IPS-18a (cell line): ENCODE data around the gene AHCTF1.
"Not testable (repeated sequence)": the region's sequence is repeated elsewhere in the genome, so short reads cannot be mapped to it uniquely, and the experiment has no call there.

Experiments used
- H3K27ac ChIP-seq: one replicate; pipeline ENCODE4 v1.5.1; 2013; ENCODE audit warnings: low read length
- H3K27me3 ChIP-seq: one replicate; pipeline ENCODE4 v1.6.1; 2013; ENCODE audit warnings: mild to moderate bottlenecking, low read length; ENCODE audit not compliant: control insufficient read depth, insufficient read depth
- H3K36me3 ChIP-seq: one replicate; pipeline ENCODE4 v1.6.1; 2013; ENCODE audit warnings: low read depth, low read length; ENCODE audit not compliant: control insufficient read depth
- H3K4me1 ChIP-seq: one replicate; pipeline ENCODE4 v1.6.1; 2013; ENCODE audit warnings: low read depth, low read length; ENCODE audit not compliant: control insufficient read depth
- H3K4me3 ChIP-seq: one replicate; pipeline ENCODE4 v1.5.1; 2013; ENCODE audit warnings: low read length
- H3K9ac ChIP-seq: one replicate; pipeline ENCODE4 v1.6.1; 2013; ENCODE audit warnings: mild to moderate bottlenecking, low read length, moderate library complexity
- H3K9me3 ChIP-seq: one replicate; pipeline ENCODE4 v1.6.1; 2013; ENCODE audit warnings: low read depth, low read length; ENCODE audit not compliant: control insufficient read depth

Gene AHCTF1

DNA sequence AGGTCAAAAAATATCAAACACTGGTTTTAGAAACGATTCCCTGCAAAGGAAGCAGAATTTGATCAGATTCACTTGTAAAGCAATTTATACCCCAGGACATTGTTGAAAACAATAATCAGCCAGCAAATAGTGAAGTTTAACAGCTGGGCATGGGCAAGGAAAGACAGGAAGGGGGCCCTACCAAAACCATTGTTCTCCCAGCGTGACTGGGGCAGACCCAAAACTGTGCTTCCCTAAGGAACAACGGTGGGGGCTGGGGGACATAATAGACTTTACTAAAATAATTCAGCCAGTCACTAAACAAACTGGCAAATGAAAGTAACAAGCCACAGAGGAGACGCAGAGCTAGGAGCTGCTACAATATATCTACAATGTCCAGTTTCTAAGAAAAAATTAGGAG, 100.2 kb downstream of the AHCTF1 start:
- Histone ChIP-seq H3K36me3 (no peaks in the 10 kb centered on the region), H3K9me3 (peaks cover 10% of the 10 kb centered on the region), H3K27me3 (no peaks in the 10 kb centered on the region), H3K4me1 (no peaks in the 10 kb centered on the region), H3K4me3 (no peak overlapping the region), H3K9ac (no peak overlapping the region), H3K27ac (no peak overlapping the region)

DNA sequence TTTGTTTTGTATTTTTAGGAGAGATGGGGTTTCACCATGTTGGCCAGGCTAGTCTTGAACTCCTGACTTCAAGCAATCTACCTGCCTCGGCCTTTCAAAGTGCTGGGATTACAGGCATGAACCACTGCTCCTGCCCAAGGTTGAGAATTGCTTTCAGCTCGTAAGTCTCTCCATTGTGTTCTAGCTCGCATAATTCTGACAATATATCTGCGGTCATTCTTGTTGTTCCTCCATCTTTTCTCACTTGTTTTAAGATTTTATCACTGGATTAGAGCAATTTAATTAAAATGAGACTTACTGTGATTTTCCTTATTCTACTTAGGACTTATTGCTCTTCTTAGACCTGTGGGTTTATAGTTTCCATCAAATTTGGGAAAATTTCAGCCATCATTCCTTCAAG, 102.9 kb downstream of the AHCTF1 start:
- peaks cover 10% of the 10 kb centered on the region for H3K9me3 ChIP-seq
- H3K9ac ChIP-seq, result no peak overlapping the region
- no peaks in the 10 kb centered on the region for H3K27me3 ChIP-seq
- H3K4me3 ChIP-seq, result no peak overlapping the region
- H3K27ac ChIP-seq, result no peak overlapping the region
- H3K4me1 ChIP-seq, result no peaks in the 10 kb centered on the region
- no peaks in the 10 kb centered on the region for H3K36me3 ChIP-seq

DNA sequence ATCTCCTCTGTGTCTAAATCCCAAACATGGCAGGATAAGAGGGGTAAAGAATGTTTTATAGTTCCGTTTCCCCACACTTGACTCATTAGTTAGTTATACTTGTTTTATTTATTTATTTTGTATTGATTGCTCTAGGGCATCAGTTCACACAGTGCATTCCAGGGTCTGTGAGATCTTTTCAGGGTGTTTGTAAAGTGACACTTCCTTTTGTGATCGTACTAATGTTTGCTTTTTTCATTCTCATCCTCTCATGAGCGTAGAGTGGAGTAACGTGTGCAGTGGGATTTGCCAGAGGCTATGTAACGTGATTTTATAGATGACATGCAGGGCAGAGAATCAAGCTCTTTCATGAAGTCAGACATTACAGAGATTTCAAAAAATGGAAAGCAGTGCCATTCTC, 104.4 kb downstream of the AHCTF1 start:
- Histone ChIP-seq H3K27me3 (no peaks in the 10 kb centered on the region), H3K9ac (no peak overlapping the region), H3K4me3 (no peak overlapping the region)

DNA sequence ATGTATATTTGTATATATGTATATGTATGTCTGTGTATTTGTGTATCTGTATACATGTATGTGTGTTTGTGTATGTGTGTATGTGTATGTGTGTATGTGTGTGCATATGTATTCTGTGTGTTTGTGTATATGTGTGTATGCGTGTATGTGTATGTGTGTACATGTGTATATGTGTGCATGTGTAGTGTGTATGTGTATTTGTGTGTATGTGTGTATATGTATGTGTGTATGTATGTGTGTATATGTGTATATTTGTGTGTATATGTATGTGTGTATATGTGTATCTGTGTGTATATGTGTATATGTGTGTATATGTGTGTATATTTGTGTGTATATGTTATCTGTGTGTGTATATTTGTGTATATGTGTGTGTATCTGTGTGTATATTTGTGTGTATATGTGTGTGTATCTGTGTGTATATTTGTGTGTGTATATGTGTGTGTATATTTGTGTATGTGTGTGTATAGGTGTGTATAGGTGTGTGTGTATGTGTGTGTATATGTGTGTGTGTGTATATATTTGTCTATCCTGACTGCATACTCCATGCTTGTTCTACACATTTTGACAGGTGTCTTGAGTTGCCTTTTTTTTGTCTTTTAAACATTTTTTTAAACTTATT, 106.1 kb downstream of the AHCTF1 start:
- Histone ChIP-seq H3K4me3 (no peak overlapping the region), H3K27me3 (no peaks in the 10 kb centered on the region), H3K9me3 (peaks cover 10% of the 10 kb centered on the region), H3K36me3 (no peaks in the 10 kb centered on the region), H3K9ac (no peak overlapping the region), H3K27ac (no peak overlapping the region), H3K4me1 (no peaks in the 10 kb centered on the region)

More for the DNA sequence above, 104.4 kb downstream of the AHCTF1 start:
- H3K27ac ChIP-seq, result no peak overlapping the region
- no peaks in the 10 kb centered on the region for H3K4me1 ChIP-seq
- H3K36me3 ChIP-seq, result no peaks in the 10 kb centered on the region
- peaks cover 10% of the 10 kb centered on the region for H3K9me3 ChIP-seq

DNA sequence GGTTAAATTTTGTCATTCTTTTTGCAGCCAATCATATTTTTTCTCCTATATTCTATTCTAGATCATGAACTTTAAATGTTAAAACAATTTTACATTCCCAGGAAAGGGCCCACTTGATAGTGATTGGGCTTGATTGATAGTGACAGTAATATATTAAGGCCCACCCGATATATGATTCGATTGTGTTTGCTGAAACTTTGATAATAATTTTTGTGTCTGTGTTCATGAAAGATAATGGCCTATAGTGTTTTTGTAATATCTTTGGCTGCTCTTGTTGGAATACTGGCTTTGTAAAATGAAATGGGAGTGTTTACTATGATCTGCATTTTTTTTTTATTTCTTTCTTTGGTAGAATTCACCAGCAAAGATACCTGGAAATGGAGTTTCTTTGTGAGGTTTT, 107.2 kb downstream of the AHCTF1 start:
- Histone ChIP-seq H3K27ac (no peak overlapping the region), H3K9ac (no peak overlapping the region), H3K36me3 (no peaks in the 10 kb centered on the region), H3K27me3 (no peaks in the 10 kb centered on the region), H3K4me1 (no peaks in the 10 kb centered on the region), H3K9me3 (peaks cover 9% of the 10 kb centered on the region), H3K4me3 (no peak overlapping the region)

DNA sequence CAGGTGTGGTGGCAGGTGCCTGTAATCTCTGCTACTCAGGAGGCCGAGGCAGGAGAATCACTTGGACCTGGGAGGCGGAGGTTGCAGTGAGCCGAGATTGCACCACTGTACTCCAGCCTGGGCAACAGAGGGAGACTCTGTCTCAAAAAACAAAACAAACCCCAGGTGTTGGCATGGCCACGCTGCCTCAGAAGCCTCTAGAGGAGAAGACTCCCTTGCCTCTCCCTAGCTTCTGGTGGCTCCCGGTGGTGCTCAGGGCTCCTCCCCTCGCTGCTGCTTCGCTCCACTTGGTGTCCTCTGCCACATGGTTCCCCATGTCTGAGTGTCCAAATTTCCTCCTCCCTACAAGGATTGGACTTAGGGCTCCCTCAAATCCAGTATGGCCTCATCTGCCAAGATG, 109.6 kb downstream of the AHCTF1 start:
- H3K9ac ChIP-seq, result not testable (repeated sequence)

DNA sequence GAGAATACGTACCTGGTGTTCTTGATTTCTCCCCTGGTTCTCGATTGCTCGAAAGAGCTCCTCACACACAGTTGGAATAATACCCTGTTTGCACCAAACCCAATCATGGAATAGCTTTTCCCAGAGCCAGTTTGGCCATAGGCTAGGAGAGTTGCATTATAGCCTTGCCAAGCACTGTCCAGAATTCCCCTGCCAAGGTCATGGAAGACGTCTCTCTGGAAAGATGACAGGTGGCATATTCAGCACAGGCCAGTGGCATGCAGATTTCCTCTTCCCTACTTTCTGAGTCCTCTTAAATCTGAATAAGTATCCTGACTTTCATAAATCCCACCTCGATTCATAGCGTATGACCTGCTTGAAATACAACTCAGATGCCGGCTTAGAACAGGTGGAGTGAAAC, 111.1 kb downstream of the AHCTF1 start:
- Histone ChIP-seq H3K27ac (no peak overlapping the region), H3K27me3 (no peaks in the 10 kb centered on the region), H3K9me3 (peaks cover 2% of the 10 kb centered on the region), H3K4me3 (no peak overlapping the region), H3K36me3 (no peaks in the 10 kb centered on the region), H3K9ac (no peak overlapping the region), H3K4me1 (no peaks in the 10 kb centered on the region)

More for the DNA sequence above, 109.6 kb downstream of the AHCTF1 start:
- H3K27me3 ChIP-seq, H3K4me3 ChIP-seq, H3K9me3 ChIP-seq, H3K27ac ChIP-seq, H3K36me3 ChIP-seq, H3K4me1 ChIP-seq: not testable (repeated sequence)

DNA sequence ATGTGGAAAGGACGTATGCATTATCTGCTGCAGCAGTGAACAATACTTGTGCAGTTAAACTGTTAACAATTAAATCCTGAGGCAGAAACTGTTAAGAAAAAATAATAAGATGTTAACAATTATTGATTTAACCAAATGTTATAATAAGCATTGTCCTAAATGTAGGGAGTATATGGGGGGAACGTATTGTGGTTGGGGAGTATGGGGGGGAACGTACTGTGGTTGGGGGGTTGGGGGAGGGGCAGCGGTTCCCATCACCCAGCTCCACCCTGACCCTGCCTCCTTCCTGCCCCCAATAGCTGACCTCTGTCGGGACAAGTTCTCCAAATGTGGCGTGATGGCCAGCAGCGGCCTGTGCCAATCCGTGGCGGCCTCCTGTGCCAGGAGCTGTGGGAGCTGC, 114.0 kb downstream of the AHCTF1 start:
- not testable (repeated sequence) for H3K36me3 ChIP-seq, H3K9ac ChIP-seq, H3K4me1 ChIP-seq, H3K9me3 ChIP-seq, H3K27ac ChIP-seq, H3K4me3 ChIP-seq, H3K27me3 ChIP-seq

DNA sequence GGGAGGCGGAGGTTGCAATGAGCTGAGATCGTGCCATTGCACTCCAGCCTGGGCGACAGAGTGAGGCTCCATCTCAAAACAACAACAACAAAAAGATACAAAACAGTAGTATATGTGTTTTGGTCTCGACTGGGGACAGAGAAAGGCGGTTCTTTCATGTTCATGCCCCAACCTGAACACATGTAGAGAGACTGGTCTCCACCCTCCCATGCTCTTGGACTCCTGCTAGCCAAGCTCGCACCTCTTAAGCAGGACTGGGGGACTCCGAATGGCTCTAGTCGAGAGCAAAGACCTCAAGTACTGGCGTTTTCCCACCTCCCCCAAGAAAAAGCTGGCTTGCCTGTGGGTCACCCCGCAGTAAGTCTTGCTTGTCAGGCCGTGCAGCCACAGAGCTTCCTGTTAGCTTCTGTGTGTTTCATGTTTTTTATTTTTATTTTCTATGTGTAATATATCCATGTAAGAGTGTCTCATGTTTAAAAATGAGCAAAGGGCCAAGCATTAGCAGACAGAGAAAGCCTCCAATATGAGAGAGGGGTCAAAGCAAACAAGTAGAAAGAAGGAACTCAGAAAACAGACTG, 116.0 kb downstream of the AHCTF1 start:
- no peaks in the 10 kb centered on the region for H3K36me3 ChIP-seq
- no peak overlapping the region for H3K9ac ChIP-seq
- H3K4me1 ChIP-seq, result peaks cover 9% of the 10 kb centered on the region
- H3K4me3 ChIP-seq, result no peak overlapping the region
- peaks cover 2% of the 10 kb centered on the region for H3K9me3 ChIP-seq
- H3K27ac ChIP-seq, result no peak overlapping the region
- H3K27me3 ChIP-seq, result no peaks in the 10 kb centered on the region

DNA sequence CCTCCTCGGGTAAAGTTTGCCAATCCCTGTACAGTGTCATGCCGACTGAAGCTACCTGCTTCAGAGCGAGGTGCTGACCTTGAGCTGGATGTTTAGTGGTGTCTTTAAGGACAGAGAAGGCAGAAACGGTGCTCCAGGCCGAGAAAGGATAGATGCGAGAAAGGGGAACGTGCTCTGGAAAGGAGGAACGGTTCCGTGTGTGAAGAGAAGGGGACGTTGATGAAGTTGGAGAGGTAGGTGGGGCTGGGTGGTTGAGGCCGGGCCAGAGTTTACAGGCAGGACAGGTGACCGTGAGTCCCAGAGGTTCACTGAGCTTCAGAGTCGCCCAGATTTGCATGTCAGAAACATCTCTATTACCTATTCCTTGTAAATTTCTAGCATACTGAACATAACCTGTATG, 116.9 kb downstream of the AHCTF1 start:
- no peaks in the 10 kb centered on the region for H3K27me3 ChIP-seq

DNA sequence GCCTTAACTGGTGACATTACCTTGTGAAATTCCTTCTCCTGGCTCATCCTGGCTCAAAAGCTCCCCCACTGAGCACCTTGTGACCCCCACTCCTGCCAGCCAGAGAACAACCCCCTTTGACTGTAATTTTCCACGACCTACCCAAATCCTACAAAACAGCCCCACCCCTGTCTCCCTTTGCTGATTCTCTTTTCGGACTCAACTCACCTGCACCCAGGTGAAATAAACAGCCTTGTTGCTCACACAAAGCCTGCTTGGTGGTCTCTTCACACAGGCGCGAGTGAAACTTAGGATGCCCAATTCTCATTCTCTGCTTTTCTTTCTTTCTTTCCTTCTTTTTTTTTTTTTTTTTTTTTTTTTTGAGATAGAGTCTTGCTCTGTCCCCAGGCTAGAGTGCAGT, 118.4 kb downstream of the AHCTF1 start:
- H3K27ac ChIP-seq, H3K4me1 ChIP-seq, H3K36me3 ChIP-seq, H3K4me3 ChIP-seq, H3K27me3 ChIP-seq, H3K9me3 ChIP-seq, H3K9ac ChIP-seq: not testable (repeated sequence)

More for the DNA sequence above, 116.9 kb downstream of the AHCTF1 start:
- Histone ChIP-seq H3K9me3 (peaks cover 2% of the 10 kb centered on the region), H3K9ac (no peak overlapping the region), H3K4me3 (no peak overlapping the region), H3K27ac (no peak overlapping the region), H3K36me3 (no peaks in the 10 kb centered on the region), H3K4me1 (peaks cover 9% of the 10 kb centered on the region)

DNA sequence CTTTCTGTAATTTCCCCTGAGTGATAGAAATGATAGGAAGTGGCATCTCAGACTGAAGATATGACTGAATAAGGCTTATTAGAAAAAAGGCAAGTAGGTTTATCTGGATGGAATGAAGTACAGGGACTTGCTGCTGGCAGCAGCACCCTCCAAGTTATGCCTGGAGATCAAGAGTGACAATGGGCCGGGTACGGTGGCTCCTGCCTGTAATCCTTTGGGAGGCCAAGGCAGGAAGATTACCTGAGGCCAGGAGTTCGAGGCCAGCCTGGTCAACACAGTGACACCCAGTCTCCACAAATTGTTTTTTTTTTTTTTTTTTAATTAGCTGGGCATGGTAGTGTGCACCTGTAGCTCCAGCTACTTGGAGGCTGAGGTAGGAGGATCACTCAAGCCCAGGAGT, 119.8 kb downstream of the AHCTF1 start:
- Histone ChIP-seq H3K9ac (no peak overlapping the region), H3K9me3 (no peaks in the 10 kb centered on the region), H3K27ac (no peak overlapping the region), H3K36me3 (no peaks in the 10 kb centered on the region), H3K4me1 (peaks cover 9% of the 10 kb centered on the region), H3K4me3 (no peak overlapping the region), H3K27me3 (no peaks in the 10 kb centered on the region)
